ENCODE results near the gene CNIH4.
A peak's percentile ranks its signal among the peaks of the same experiment; 100 is the strongest.
"Not testable (repeated sequence)": the region's sequence is repeated elsewhere in the genome, so short reads cannot be mapped to it uniquely, and the experiment has no call there.

The CNIH4 gene

DNA sequence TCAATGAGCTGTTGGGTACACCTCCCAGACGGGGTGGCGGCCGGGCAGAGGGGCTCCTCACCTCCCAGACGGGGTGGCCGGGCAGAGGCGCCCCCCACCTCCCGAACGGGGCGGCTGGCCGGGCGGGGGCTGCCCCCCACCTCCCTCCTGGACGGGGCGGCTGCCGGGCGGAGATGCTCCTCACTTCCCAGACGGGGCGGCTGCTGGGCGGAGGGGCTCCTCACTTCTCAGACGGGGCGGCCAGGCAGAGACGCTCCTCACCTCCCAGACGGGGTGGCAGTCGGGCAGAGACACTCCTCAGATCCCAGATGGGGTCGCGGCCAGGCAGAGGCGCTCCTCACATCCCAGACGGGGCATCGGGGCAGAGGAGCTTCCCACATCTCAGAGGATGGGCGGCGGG, 7.0 kb upstream of the CNIH4 start:
- DNase-seq, result not testable (repeated sequence)

GRCh38 chr1:224352436-224353085, 4.1 kb upstream of the CNIH4 start:
- not testable (repeated sequence) for DNase-seq

- no peak for DNase-seq
Observed at GRCh38 chr1:224353975-224354925, 2.4 kb upstream of the CNIH4 start.

- DNase-seq, result no peak
Observed at GRCh38 chr1:224357626-224358124, 996 bp downstream of the CNIH4 start.

DNA sequence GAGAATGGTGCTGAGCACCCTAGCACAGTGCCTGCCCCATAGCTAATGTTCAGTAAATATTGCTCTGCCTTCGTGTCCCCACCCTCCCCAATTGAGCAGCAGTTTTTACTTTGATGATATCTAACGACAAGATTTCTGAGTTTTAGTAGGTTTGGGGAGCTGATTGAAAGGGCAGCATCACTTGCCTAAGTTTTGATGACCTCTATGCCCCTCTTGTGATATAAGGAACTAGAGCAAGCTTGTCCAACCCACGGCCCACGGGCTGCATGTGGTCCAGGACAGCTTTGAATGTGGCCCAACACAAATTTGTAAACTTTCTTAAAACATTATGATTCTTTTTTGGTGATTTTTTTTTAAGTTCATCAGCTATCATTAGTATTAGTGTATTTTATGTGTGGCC, 1.6 kb downstream of the CNIH4 start:
- DNase-seq, result no peak

GRCh38 chr1:224359207-224359606, 2.5 kb downstream of the CNIH4 start:
- DNase-seq, result no peak

DNA sequence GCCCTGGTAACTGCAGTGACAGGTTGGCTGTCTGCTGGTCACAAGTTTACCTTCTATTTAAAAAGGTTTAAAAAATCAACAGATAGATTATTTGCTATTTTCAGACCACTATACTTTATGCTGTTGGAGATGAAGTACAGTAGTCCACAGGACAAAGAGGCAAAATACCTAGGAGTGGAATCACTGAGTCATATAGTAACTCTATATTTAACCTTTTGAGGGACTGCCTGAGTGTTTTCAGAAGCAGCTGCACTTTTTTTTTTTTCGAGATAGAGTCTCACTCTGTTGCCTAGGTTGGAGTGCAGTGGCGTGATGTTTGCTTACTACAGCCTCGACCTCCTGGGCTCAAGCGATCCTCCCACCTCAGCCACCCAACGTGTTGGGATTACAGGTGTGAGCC, 11.7 kb downstream of the CNIH4 start:
- no peak for DNase-seq

GRCh38 chr1:224373008-224373590, 16.4 kb downstream of the CNIH4 start:
- DNase-seq, result no peak

DNA sequence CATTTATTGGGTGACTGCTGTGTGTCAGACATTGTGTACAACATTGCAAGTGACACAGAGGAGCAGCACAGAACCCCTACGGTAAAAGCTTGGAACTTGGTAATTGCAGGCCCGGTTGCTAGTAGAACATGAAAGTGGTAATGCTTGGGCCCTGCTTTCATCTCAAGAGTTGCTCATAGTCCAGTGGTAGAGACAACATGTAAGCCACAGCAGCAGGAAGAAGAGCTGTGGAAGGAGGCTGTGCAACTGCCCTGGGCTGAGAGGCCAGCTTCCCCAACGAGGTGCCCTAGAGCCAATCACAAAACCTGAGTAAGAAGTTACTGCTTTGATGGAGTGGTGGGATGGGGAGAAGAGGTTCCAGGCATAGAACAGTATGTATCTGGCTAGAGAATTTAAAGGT, 18.4 kb downstream of the CNIH4 start:
- no peak for DNase-seq

DNA sequence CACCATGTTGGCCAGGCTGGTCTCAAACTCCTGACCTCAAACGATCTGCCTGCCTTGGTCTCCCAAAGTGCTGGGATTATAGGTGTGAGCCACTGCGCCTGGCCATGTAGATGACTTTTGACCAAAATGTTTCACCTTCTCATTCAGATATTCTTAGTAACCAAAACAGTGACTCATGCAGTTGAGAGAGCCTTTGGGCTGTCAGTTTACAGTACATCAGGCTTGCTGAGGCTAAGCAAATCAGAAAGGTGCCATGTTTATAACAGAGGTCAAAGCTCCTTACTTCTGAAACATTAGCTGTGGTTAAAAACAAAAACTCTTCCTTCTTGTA, 21.0 kb downstream of the CNIH4 start:
- DNase-seq, result peak; percentile 61 to 62

DNA sequence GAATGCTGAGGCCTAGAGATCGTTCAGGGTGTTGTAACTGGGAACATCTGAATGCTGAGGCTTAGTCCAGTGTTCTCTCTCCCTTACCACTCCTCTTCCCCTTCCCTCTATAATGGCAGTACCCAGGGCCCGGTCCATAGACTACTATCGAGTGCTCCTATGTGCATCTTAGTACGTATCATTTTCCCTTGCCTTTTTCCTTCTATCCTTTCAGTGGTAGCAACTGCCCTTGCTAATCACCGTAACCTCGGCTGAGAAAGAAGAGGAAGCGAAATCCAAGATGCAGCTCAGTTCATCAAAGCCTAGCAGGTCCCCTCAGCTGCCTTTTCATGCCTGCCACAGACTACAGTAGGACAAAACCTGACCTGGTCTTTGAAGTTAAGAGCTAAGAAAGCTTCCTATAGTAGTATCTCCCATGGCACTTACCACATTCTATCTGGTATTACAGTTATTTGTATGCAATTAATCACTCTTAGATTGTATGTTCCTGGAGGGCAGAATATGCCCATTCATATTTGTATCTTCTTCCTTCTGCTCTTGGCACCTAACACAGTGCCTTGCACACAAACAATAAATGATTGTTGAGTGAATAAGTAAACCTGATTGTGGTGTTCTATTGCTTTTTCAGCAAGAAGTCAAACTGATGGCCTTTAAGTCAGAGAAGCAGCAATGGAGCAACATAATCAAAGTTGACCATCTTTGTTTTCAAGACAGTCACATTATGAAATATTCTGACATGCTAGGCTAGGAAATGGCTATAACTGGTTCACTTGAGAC, 22.4 kb downstream of the CNIH4 start:
- DNase-seq, result no peak

DNA sequence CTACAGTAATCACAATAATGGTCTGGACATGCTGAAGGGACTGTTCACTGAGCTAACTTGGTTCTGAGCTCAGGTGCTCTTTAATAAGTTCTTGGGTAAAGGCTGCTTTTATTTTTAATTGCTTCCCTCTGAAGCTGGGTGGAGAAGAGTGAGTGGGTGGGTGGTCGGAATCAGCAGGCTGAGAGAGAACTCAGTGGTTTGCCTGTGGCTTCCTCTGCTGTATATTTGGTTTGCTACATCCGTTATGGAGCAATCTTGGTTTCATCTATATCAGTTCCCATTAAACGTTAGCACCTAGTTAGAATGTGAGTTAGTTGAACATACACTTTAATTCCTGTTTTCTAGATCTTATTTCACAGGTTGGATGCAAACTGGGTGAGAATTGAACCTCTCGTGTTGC, 23.3 kb downstream of the CNIH4 start:
- DNase-seq, result peak; percentile 49 to 59

DNA sequence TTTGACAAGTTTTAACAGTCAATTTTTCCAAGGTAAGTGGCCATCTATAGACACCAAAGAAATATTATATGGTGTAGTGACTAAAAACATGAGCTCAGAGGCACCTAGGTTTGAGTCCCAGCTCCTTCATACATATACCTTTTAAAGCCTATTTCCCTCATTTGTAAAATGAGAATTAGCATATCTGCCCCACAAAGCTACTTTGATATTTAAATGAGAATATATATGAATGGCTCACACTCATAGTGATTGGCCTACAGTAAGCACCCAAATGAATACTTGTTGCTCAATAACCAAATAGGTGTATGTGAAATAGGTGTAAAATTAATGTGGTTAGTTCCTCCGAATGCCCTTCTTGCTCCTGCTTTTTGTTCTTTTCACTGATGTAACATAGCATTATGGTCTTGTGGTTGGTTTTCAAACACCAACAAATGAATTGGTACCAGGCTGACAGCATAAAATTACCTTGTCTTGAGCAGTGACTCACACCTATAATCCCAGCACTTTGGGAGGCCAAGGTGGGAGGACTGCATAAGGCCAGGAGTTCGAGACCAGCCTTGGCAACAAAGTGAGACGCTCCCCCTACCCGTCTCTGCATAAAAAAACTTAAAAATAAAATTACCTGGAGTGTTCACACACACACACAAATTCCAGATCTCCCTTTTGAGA, 25.3 kb downstream of the CNIH4 start:
- DNase-seq, result peak in 1 of 2 experiments; percentile 41

GRCh38 chr1:224383218-224383617, 26.5 kb downstream of the CNIH4 start:
- DNase-seq, result no peak

DNA sequence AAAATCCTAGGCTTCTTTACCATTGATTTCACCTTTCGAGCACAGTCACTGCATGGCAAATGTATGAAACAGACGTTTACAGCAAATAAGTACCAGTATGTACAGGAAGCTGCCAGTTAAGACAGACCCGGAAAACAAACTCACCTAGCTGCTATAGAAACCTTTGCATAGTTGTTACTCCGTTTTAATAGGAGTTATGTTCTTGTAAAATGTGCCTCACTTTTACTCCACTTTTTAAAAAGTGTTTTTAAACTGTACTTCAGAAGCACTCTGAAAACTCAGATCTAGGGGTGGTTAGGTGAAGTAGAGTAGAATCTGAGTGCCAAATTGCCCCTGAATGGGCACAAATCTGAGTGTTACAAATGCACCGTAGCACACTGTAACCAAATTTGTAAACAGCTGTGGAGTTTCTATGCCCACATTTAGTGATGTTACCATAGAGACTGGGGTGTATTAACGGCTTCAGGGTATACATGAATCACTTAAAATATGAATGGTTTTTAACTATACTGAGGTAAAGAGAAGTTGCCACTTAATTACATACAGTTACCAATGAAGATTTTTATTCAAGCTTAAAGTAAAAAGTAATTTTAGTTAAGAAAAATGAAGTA, 30.7 kb downstream of the CNIH4 start:
- DNase-seq, result no peak

GRCh38 chr1:224387943-224388342, 31.3 kb downstream of the CNIH4 start:
- no peak for DNase-seq

GRCh38 chr1:224390517-224390916, 33.8 kb downstream of the CNIH4 start:
- DNase-seq, result no peak

DNA sequence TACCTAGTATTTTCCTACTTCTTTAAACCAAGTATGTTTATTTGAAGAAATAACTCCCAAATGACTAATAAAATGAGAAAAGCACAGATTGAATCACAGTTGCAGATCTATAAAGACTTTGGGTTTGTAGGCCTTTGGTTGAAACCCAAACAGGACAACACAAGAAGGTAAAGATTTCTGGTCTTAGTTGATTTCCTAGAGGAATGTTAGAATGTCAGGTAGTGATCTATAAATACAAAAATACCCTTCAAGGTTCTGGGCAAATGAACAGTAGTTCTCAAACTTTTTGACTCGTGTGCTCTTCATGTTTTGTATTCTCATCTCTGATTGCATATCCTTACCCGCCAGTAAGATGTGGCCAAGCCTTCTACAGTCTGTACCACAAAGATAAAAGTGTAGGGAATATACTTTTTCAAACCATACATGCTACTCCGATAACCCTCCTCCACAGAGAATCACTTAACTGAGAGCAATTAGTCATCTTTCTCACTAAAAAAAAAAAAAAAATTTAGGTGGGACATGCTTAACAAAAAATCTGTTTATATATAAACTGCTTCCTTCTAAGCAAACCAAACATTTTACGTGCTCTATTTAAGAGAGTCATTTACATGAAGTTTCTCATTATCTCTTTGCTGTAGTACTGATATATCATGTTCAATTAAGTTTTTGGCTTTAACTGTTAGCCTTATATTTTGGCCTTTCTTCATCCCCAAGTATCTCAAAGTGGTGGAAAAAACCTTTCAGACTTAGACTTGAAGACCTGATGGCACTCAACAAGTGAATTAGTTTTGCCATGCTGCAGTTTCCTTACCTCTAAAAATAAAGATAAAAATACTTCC, 36.0 kb downstream of the CNIH4 start:
- DNase-seq, result no peak

- no peak for DNase-seq
Observed at GRCh38 chr1:224393294-224393693, 36.6 kb downstream of the CNIH4 start.

DNA sequence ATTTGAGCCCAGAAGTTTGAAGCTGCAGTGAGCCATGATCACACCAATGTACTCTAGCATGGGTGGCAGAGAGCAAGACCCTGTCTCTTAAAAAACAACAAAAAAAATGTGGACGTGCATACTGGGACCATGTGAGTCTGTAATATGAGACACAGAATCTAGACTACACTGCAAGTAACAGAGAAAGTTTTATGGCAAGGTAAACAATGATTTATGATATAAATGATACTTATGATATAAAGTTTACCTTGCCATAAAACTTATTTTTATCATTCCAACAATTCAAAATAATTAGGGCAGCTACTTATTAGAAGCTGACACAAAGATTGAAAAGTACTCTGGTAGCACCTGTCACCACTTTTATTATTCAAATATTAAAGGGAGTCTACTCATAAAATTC, 43.2 kb downstream of the CNIH4 start:
- DNase-seq, result no peak

DNA sequence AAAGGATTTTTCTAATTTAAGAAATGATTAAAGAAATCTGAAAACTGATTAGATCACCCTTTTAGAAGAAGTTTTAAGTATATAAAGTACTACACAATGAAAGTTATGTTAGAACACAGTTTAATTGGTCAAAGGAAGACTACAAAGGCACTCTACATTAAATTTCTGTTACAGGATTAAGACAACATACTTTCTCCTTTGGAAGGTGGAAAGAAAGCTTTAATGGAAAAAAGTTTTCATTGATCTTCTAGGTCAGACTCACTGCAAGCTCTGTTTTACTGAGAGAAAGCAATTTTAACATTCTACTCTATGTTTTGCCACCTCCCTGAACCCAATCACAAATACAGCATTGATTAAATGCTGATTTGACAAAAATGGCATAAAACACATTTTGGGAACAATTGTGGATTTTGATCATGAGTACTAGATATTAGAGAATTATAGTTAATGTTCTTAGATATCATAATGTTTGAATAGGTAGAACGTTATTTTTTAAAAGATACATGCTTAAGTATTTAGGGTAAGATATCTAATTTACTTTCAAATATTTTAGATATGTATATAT, 45.9 kb downstream of the CNIH4 start:
- DNase-seq, result no peak
